Liver (tissue), 9 donors: ENCODE measurements around the gene PPP6R1. TPM values are rescaled to one million over a fixed set of nuclear protein-coding genes. Genes with fewer than 3 reads are reported as not detected.

Source experiments
- DNase-seq: peaks from one replicate; pipeline ENCODE4 v3.0.0-alpha.2; 2017; ENCODE audit warnings: low spot score
- H3K27ac ChIP-seq, 2 donors: one replicate each; pipeline ENCODE4 v1.7.0; 2013; ENCODE audit warnings: inconsistent platforms in 2 of 2, low read length in 2 of 2, control low read depth in 1 of 2, low read depth in 1 of 2, mild to moderate bottlenecking in 1 of 2
- H3K27me3 ChIP-seq, 4 donors: one replicate each; pipeline versions ENCODE4 v1.6.1 to v1.7.0; 2013; ENCODE audit warnings: low read length in 3 of 4, inconsistent platforms in 1 of 4, mild to moderate bottlenecking in 1 of 4, moderate library complexity in 1 of 4; ENCODE audit not compliant: control insufficient read depth in 4 of 4, insufficient read depth in 4 of 4
- H3K36me3 ChIP-seq, 4 donors: one replicate each; pipeline versions ENCODE4 v1.6.1 to v1.7.0; 2013; ENCODE audit warnings: low read length in 3 of 4, mild to moderate bottlenecking in 3 of 4, low read depth in 1 of 4, moderate library complexity in 1 of 4; ENCODE audit not compliant: control insufficient read depth in 4 of 4, insufficient read depth in 3 of 4
- H3K4me1 ChIP-seq, 4 donors: one replicate each; pipeline versions ENCODE4 v1.6.1 to v1.7.0; 2013; ENCODE audit warnings: low read length in 3 of 4, mild to moderate bottlenecking in 3 of 4, moderate library complexity in 1 of 4; ENCODE audit not compliant: control insufficient read depth in 4 of 4, insufficient read depth in 4 of 4
- H3K4me3 ChIP-seq, 3 donors: one replicate each; pipeline versions ENCODE4 v1.6.1 to v1.7.0; 2013; ENCODE audit warnings: low read length in 3 of 3, control low read depth in 1 of 3, low read depth in 1 of 3, mild to moderate bottlenecking in 1 of 3
- H3K9ac ChIP-seq, 2 donors: one replicate each; pipeline ENCODE4 v1.7.0; 2013; ENCODE audit warnings: low read length in 2 of 2, mild to moderate bottlenecking in 2 of 2, moderate library complexity in 2 of 2, control low read depth in 1 of 2, low read depth in 1 of 2
- H3K9me3 ChIP-seq, 4 donors: one replicate each; pipeline versions ENCODE4 v1.6.1 to v1.7.0; 2013; ENCODE audit warnings: low read length in 3 of 4; ENCODE audit not compliant: control insufficient read depth in 4 of 4
- FOXA1 ChIP-seq: IDR thresholded peaks from 2 replicates; pipeline ENCODE4 v1.6.1; 2016; ENCODE audit warnings: antibody characterized with exemption
- FOXA2 ChIP-seq: IDR thresholded peaks from 2 replicates; pipeline ENCODE4 v1.6.1; 2016; ENCODE audit warnings: antibody characterized with exemption
- GABPA ChIP-seq, 2 donors: IDR thresholded peaks in 1 of 2; conservative IDR thresholded peaks in 1 of 2; 2 replicates each; pipeline ENCODE4 v1.6.1; 2016; ENCODE audit warnings: antibody characterized with exemption in 2 of 2, mild to moderate bottlenecking in 1 of 2, moderate library complexity in 1 of 2
- HNF4A ChIP-seq, 2 donors: conservative IDR thresholded peaks; 2 replicates each; pipeline ENCODE4 v1.6.1; 2016; ENCODE audit warnings: antibody characterized with exemption in 2 of 2, mild to moderate bottlenecking in 2 of 2
- HNF4G ChIP-seq: IDR thresholded peaks from 2 replicates; pipeline ENCODE4 v1.6.1; 2016; ENCODE audit warnings: antibody characterized with exemption
- JUND ChIP-seq, 2 donors: IDR thresholded peaks; 2 replicates each; pipeline ENCODE4 v1.6.1; 2016; ENCODE audit warnings: antibody characterized with exemption in 2 of 2
- MAX ChIP-seq: IDR thresholded peaks from 2 replicates; pipeline ENCODE4 v1.6.1; 2016; ENCODE audit warnings: antibody characterized with exemption
- NR2F2 ChIP-seq: IDR thresholded peaks from 2 replicates; pipeline ENCODE4 v1.6.1; 2016; ENCODE audit warnings: antibody characterized with exemption
- RAD21 ChIP-seq, 2 donors: IDR thresholded peaks; 2 replicates each; pipeline ENCODE4 v1.6.1; 2016; ENCODE audit warnings: antibody characterized with exemption in 2 of 2, mild to moderate bottlenecking in 2 of 2
- REST ChIP-seq: IDR thresholded peaks from 2 replicates; pipeline ENCODE4 v1.6.1; 2016; ENCODE audit warnings: antibody characterized with exemption, mild to moderate bottlenecking
- RXRA ChIP-seq, 2 donors: IDR thresholded peaks; 2 replicates each; pipeline ENCODE4 v1.6.1; 2017 to 2018; ENCODE audit warnings: antibody characterized with exemption in 2 of 2, mild to moderate bottlenecking in 1 of 2
- SP1 ChIP-seq: IDR thresholded peaks from 2 replicates; pipeline ENCODE4 v1.6.1; 2018; ENCODE audit warnings: antibody characterized with exemption, mild to moderate bottlenecking
- TAF1 ChIP-seq: conservative IDR thresholded peaks from 2 replicates; pipeline ENCODE4 v1.6.1; 2016; ENCODE audit warnings: antibody characterized with exemption, mild to moderate bottlenecking
- YY1 ChIP-seq: IDR thresholded peaks from 2 replicates; pipeline ENCODE4 v1.6.1; 2016; ENCODE audit warnings: antibody characterized with exemption, mild to moderate bottlenecking
- WGBS: extraction: QIAGEN DNeasy Blood & Tissue Kit; methylation state at CpG from one replicate; pipeline ENCODE4 v1.1.7; 2013; 5-methylcytosine and 5-hydroxymethylcytosine counted together
- polyA plus RNA-seq, 2 donors: library from polyadenylated mRNA; stranded (reverse) in 1 of 2; unstranded in 1 of 2; fragments of 200-250 nt in 1 of 2; fragments of >200 nt in 1 of 2; fragmentation: Nextera tagmentation in 1 of 2; extraction: Ambion mirVana in 1 of 2; gene quantifications; one replicate each; pipeline versions ENCODE4 v1.2.1 to v1.2.3, GENCODE V29; 2013 to 2015
- total RNA-seq, 2 donors: library from RNA; depleted of rRNA; stranded (reverse); fragments of >200 nt; gene quantifications; one replicate each; pipeline ENCODE4 v1.2.3, GENCODE V29; 2014
- TF ChIP-seq, protein P1 (sequence below): fragments of 150-350 bp; IDR thresholded peaks from 2 replicates; pipeline ENCODE4 v1.5.1; 2017; ENCODE audit warnings: improper control_type of control experiment, low read depth, low read length; ENCODE audit not compliant: missing input control
- TF ChIP-seq, protein P2 (sequence below): IDR thresholded peaks from 2 replicates; pipeline ENCODE4 v1.6.1; 2016; ENCODE audit warnings: antibody characterized with exemption
- TF ChIP-seq, protein P3 (sequence below): IDR thresholded peaks from 2 replicates; pipeline ENCODE4 v1.6.1; 2016; ENCODE audit warnings: antibody characterized with exemption
- donor health status: healthy.
- donor health status: healthy.
- donor health status: healthy.
- donor health status: healthy.
- donor health status: healthy.

Gene PPP6R1
- total and polyA plus RNA-seq, 4 donors = 5.5 to 40.1 (median 22.5) TPM

- WGBS = 97% methylated on average over 12 of the region's 12 CpGs
- no peaks in the 10 kb centered on the region for H3K9me3 ChIP-seq
- H3K9ac ChIP-seq = no peak overlapping the region
- H3K27me3 ChIP-seq = peaks cover 0 to 2% (median 0%) of the 10 kb centered on the region in 4 donors
- peaks cover 0 to 7% (median 0%) of the 10 kb centered on the region in 4 donors for H3K36me3 ChIP-seq
- no peak overlapping the region for H3K27ac ChIP-seq
- H3K4me1 ChIP-seq = no peaks in the 10 kb centered on the region
- no peak overlapping the region for H3K4me3 ChIP-seq
- TF ChIP-seq FOXA1 (no peak), REST (no peak), GABPA (IDR thresholded peaks at IDR 0.05 in 1 of 2, conservative IDR thresholded peaks at IDR 0.05 in 1 of 2) (no peak), TAF1 (no peak), NR2F2 (no peak), HNF4A (conservative IDR thresholded peaks at IDR 0.05) (no peak), JUND (IDR thresholded peaks at IDR 0.05) (no peak), HNF4G (no peak), YY1 (no peak), MAX (no peak), RAD21 (IDR thresholded peaks at IDR 0.05) (no peak), RXRA (IDR thresholded peaks at IDR 0.05) (no peak)
- TF ChIP-seq, protein P1, sequence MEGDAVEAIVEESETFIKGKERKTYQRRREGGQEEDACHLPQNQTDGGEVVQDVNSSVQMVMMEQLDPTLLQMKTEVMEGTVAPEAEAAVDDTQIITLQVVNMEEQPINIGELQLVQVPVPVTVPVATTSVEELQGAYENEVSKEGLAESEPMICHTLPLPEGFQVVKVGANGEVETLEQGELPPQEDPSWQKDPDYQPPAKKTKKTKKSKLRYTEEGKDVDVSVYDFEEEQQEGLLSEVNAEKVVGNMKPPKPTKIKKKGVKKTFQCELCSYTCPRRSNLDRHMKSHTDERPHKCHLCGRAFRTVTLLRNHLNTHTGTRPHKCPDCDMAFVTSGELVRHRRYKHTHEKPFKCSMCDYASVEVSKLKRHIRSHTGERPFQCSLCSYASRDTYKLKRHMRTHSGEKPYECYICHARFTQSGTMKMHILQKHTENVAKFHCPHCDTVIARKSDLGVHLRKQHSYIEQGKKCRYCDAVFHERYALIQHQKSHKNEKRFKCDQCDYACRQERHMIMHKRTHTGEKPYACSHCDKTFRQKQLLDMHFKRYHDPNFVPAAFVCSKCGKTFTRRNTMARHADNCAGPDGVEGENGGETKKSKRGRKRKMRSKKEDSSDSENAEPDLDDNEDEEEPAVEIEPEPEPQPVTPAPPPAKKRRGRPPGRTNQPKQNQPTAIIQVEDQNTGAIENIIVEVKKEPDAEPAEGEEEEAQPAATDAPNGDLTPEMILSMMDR = no peak
- TF ChIP-seq, protein P2, sequence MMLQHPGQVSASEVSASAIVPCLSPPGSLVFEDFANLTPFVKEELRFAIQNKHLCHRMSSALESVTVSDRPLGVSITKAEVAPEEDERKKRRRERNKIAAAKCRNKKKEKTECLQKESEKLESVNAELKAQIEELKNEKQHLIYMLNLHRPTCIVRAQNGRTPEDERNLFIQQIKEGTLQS = no peak
- TF ChIP-seq, protein P3, sequence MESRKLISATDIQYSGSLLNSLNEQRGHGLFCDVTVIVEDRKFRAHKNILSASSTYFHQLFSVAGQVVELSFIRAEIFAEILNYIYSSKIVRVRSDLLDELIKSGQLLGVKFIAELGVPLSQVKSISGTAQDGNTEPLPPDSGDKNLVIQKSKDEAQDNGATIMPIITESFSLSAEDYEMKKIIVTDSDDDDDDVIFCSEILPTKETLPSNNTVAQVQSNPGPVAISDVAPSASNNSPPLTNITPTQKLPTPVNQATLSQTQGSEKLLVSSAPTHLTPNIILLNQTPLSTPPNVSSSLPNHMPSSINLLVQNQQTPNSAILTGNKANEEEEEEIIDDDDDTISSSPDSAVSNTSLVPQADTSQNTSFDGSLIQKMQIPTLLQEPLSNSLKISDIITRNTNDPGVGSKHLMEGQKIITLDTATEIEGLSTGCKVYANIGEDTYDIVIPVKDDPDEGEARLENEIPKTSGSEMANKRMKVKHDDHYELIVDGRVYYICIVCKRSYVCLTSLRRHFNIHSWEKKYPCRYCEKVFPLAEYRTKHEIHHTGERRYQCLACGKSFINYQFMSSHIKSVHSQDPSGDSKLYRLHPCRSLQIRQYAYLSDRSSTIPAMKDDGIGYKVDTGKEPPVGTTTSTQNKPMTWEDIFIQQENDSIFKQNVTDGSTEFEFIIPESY = no peak
- no peak for DNase-seq
Observed at GRCh38 chr19:55186080-55186479, 72.7 kb downstream of the PPP6R1 start.

GRCh38 chr19:55181740-55182139 lies 77.1 kb downstream of the PPP6R1 start:
- WGBS = 86% methylated on average over 20 of the region's 20 CpGs

More at GRCh38 chr19:55181740-55182139, 77.1 kb downstream of the PPP6R1 start:
- no peak for DNase-seq
- no peaks in the 10 kb centered on the region for H3K9me3 ChIP-seq
- H3K36me3 ChIP-seq = peaks cover 0 to 7% (median 0%) of the 10 kb centered on the region in 4 donors
- TF ChIP-seq RXRA (IDR thresholded peaks at IDR 0.05) = no peak
- TF ChIP-seq, protein P1 = no peak
- TF ChIP-seq FOXA1 = no peak
- no peak for TF ChIP-seq SP1
- TF ChIP-seq YY1 = no peak
- no peak for TF ChIP-seq FOXA2
- TF ChIP-seq GABPA (IDR thresholded peaks at IDR 0.05 in 1 of 2, conservative IDR thresholded peaks at IDR 0.05 in 1 of 2) = no peak
- H3K9ac ChIP-seq = no peak overlapping the region
- no peak overlapping the region for H3K27ac ChIP-seq
- H3K27me3 ChIP-seq = peaks cover 2 to 5% (median 4%) of the 10 kb centered on the region in 4 donors
- H3K4me3 ChIP-seq = no peak overlapping the region
- peaks cover 2 to 8% (median 7%) of the 10 kb centered on the region in 4 donors for H3K4me1 ChIP-seq
